IPS-NIHi11 (cell line): Measurements from ENCODE around the gene LTB4R.
"Not testable (repeated sequence)": the region's sequence is repeated elsewhere in the genome, so short reads cannot be mapped to it uniquely, and the experiment has no call there.

Experiments
- DNase-seq: peaks from one replicate; pipeline ENCODE4 v3.0.0; 2012; ENCODE audit warnings: mixed read lengths, low spot score

LTB4R gene

GRCh38 chr14:24323341-24323740, 12.0 kb downstream of the LTB4R start:
- no peak for DNase-seq

- no peak for DNase-seq
These were observed 12.7 kb downstream of the LTB4R start for GRCh38 chr14:24324024-24324423.

- no peak for DNase-seq
These were observed 13.8 kb downstream of the LTB4R start for GRCh38 chr14:24325041-24325530.

DNA sequence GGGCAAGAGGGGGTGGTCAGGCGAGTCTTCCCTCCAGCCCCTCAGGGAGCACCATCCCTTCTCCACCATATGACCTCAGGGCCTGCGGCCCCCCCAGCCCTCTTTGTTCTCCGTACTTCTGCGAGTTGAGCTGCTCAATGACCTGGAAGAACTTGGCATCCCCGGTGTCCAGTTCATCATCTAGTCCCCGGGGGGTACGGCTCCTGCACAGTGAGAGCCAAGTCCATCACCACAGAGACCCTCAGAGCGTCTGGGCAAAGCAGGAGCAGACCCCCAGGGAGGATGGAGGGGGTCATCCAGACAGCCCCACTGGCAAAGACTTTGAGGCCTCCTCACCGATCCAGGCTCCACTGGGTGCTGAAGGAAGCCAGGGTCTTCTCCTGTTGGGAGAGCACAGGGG, 14.7 kb downstream of the LTB4R start:
- DNase-seq = no peak

GRCh38 chr14:24327303-24327702, 16.0 kb downstream of the LTB4R start:
- no peak for DNase-seq

DNA sequence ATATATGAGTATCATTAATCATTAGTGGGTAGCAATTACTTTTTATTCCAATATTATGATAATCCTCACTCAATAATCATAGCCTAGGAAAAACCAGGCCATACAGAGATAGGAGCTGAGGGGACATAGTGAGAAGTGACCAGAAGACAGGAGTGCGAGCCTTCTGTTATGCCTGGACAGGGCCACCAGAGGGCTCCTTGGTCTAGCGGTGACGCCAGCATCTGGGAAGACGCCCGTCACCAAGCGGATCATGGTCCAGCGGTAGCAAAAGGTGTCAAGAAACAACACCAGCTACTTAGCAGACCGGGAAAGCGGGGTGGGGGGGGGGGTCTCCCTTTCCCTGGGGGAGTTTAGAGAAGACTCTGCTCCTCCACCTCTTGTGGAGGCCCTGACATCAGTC, 16.6 kb downstream of the LTB4R start:
- not testable (repeated sequence) for DNase-seq

DNA sequence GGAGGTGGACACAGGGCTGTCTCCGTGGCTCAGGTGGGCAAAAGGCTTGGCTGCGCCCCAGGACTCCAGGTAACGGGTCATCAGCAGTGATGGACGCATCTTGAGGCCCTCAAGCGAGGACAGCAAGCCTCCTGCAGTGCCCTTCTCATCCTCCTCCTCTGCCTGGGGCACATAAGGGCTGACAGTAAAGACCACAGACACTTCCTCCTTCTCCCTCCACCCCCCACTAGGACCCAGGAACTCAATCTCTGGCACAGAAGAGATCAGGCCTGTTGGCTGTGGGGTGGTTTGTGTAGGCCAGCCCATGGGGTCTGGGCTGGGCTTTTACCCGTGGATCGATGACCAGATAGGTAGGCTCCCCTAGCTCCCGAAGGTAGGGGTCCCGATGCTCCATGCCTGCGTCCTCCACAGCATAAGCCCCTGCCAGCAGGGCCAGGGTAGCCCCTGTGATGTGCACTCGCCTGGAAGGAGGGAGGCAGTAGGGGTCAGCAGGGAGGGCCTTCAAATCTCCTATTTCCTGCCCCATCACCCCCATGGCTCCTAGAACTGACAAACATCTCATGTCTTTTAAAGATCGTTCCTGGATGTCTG, 17.9 kb downstream of the LTB4R start:
- no peak for DNase-seq

DNA sequence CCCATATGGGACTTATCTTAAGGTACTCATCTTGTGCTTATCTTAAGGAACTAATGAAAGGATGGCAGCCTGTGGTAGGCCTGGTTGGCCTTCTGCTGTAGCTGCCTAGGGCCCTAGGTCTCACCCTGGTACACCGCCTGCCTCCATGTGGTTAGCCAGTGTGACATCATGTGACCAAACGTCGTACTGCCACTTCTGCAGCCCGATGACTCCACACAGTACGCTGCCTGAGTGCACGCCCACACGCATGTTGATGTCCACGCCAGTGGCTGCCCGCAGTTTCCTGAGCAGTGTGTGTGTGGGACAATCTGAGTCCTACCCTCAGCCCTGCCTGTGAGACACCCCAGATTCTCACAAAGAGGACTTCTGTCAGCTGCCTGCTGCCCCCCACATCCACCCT, 18.4 kb downstream of the LTB4R start:
- DNase-seq = no peak

GRCh38 chr14:24330973-24331674, 19.8 kb downstream of the LTB4R start:
- no peak for DNase-seq

DNA sequence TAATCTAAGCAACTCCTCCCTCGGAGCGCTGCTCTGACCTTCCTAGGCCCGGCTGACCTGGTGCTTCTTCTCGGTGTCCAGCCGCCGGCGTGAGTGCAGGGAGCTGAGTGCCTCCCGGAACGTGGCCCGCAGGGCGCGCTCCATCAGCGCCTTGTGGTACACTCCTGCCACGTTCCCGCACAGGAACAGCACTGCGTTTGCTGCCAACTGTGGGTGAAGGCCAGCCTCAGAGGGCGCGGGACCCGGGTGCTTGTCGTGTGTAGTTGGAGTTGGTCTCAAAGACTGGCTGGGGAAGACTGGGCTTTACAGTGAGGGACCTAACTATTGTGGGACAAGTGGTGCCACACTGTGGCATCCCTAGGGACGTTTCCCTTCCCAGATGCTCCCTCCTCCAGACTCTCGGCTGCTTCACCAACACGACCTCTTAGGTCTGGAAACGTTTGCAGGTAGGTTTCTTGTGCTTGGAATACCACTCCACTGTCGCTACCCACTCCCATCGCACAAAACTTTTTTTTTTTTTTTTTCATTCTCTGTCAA, 20.5 kb downstream of the LTB4R start:
- no peak for DNase-seq

DNA sequence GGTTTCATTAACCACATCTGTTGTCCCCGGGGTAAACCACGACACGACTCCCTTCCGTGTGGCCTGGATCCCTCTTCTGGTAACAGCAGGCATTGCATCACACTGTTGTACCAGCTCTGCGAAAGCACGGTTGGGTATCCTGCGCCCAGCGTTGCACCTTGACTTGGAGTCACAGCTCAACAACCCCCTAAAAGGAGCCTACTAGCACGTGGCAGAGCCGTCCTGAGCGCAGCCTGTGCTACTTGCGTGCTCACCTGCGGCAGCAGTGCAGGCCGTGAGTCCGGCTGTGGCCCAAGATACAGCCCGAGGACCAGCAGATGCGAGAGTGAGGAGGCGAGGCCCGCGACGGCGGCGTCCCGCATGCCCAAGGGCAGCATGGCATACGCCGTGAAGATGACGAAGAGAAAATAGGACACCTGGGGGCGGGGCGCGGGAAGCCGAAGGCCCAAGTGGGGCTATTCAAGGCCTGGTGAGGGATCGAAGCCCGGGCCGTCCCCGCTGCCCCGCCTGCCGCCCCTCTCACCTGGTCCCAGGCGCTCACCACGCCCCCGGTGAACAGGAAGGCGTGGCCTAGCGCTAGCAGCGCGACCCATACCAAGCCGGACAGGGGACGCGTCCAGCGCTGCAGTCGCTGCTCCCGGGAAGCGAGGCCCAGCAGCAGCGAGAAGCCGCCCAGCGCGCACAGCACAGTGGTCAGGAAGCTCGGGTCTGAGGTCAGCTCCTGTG, 21.1 kb downstream of the LTB4R start:
- peak; percentile 86 for DNase-seq

DNA sequence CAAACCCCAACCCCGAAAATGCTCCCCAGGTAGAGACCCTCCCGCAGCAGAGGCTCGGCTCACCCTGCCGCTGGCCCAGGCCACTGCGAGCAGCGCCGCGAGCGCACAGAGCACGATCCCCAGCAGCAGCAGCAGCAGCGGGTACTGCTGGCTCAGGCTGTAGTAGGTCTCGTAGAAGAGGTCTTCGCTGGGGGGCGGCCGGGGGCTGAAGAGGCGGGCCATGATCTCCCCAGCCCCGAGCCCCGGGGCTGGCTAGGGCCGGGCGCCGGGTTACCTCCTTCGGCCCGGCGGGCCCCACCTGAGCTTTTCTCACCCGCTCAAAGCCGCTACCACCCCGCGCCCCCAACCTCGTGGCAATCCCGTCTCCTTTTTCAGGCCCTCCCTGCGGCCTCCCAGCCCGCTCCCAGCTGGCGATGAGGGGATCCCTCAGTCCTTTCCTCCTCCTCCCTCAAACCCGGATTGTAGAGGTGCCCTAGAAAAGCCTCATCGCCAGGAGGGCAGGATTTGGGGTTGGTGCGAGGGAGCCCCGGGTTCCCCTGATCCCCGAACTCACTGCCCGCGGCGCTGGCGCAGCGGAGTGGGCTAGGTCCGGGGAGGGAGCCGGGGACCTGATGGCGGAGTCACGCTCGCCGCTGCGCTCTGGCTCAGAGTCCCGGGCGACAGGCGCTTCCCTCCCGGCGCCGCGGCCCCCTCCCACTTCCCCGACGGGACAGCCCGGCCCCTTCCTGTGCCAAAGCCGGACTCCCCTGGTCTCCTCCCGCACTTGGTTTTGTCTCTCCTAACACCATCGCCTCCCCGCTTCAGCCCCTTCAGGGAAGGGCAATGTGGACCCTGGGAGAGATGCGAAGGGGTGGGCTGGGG, 23.4 kb downstream of the LTB4R start, which contains the start of gene ADCY4:
Gene ADCY4 (minus strand): TSS at position 641 of the 861 bp plus-strand sequence. CDS start 419 bp downstream, at position 222.
- DNase-seq = peak; percentile 52

GRCh38 chr14:24335461-24336171, 24.3 kb downstream of the LTB4R start:
- DNase-seq = no peak

- DNase-seq = no peak
These were observed 26.0 kb downstream of the LTB4R start for GRCh38 chr14:24337144-24337823.

DNA sequence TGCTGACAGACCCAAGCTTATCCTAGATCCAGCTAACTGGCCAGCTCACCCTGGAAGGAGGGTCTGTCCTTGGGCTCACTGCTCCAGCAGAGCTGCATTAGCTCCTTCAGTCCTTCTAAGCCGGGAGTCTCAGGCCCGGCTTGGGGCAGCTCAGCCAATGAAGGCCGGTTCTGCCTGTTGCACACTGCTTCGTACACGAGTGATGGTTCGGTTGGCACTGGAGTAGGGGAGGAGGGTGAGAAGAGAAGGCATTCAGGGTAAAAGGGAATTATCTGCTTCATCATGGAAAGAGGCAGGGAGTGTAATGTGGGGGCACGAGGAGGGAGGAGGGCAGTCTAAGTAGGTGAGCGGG, 26.5 kb downstream of the LTB4R start:
- DNase-seq = no peak

GRCh38 chr14:24338843-24339242, 27.5 kb downstream of the LTB4R start:
- DNase-seq = no peak

- DNase-seq = peak; percentile 54
These were observed 28.2 kb downstream of the LTB4R start, which contains the start of gene RIPK3 for GRCh38 chr14:24339284-24340151. Gene RIPK3, minus strand, starts transcription at chr14:24339991. Its CDS starts 165 bp downstream, at chr14:24339826.

GRCh38 chr14:24340606-24341005, 29.3 kb downstream of the LTB4R start:
- no peak for DNase-seq

DNA sequence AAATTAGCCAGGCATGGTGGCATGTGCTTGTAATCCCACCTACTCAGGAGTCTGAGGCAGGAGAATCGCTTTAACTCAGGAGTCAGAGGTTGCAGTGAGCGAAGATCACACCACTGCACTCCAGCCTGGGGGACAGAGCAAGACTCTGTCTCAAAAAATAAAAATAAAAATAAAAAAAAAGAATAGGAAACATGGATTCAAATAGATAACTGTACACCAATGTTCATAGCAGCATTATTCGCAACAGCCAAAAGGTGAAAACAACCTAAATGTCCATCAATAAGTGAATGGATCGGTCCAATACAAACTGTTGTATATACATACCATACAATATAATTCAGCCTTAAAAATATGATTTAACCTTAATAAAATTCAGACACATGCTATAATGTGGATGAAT, 31.6 kb downstream of the LTB4R start:
- no peak for DNase-seq
